ENCODE measurements around the gene DPYSL3. TPM values are rescaled to one million over a fixed set of nuclear protein-coding genes. Genes with fewer than 3 reads are reported as not detected.
"Not testable (repeated sequence)": the region's sequence is repeated elsewhere in the genome, so short reads cannot be mapped to it uniquely, and the experiment has no call there.

Gene DPYSL3
- total RNA-seq: 0.20 and 0.24 TPM in 2 replicates

GRCh38 chr5:147509710-147510651 is at the start of gene DPYSL3:
Gene DPYSL3 (minus strand): TSS chr5:147510068. CDS start chr5:147509858, 210 bp downstream.
- intact Hi-C loops (cut with micrococcal nuclease): no loop called here

GRCh38 chr5:147558826-147559225 is 49.0 kb upstream of the DPYSL3 start:
- intact Hi-C loops (cut with micrococcal nuclease): no loop called here

- intact Hi-C loops (cut with micrococcal nuclease): no loop called here
Measured at GRCh38 chr5:147557876-147558745, 48.2 kb upstream of the DPYSL3 start.

- intact Hi-C loops (cut with micrococcal nuclease): no loop called here
Measured at GRCh38 chr5:147555176-147555575, 45.3 kb upstream of the DPYSL3 start.

- intact Hi-C loops (cut with micrococcal nuclease): no loop called here
Measured at GRCh38 chr5:147554261-147554817, 44.5 kb upstream of the DPYSL3 start.

GRCh38 chr5:147553817-147554216 is 43.9 kb upstream of the DPYSL3 start:
- intact Hi-C loops (cut with micrococcal nuclease): not testable (repeated sequence)

- intact Hi-C loops (cut with micrococcal nuclease): no loop called here
Measured at GRCh38 chr5:147552897-147553296, 43.0 kb upstream of the DPYSL3 start.

GRCh38 chr5:147551677-147552076 is 41.8 kb upstream of the DPYSL3 start:
- intact Hi-C loops (cut with micrococcal nuclease): no loop called here

- intact Hi-C loops (cut with micrococcal nuclease): no loop called here
Measured at GRCh38 chr5:147547730-147548129, 37.9 kb upstream of the DPYSL3 start.

GRCh38 chr5:147544556-147544955 is 34.7 kb upstream of the DPYSL3 start:
- intact Hi-C loops (cut with micrococcal nuclease): no loop called here

- intact Hi-C loops (cut with micrococcal nuclease): no loop called here
Measured at GRCh38 chr5:147539053-147539452, 29.2 kb upstream of the DPYSL3 start.

- intact Hi-C loops (cut with micrococcal nuclease): no loop called here
Measured at GRCh38 chr5:147538236-147538635, 28.4 kb upstream of the DPYSL3 start.

- intact Hi-C loops (cut with micrococcal nuclease): no loop called here
Measured at GRCh38 chr5:147534172-147534951, 24.5 kb upstream of the DPYSL3 start.

GRCh38 chr5:147532156-147532555 is 22.3 kb upstream of the DPYSL3 start:
- intact Hi-C loops (cut with micrococcal nuclease): no loop called here

GRCh38 chr5:147530530-147531389 is 20.9 kb upstream of the DPYSL3 start:
- intact Hi-C loops (cut with micrococcal nuclease): no loop called here

GRCh38 chr5:147523069-147523468 is 13.2 kb upstream of the DPYSL3 start:
- intact Hi-C loops (cut with micrococcal nuclease): no loop called here

GRCh38 chr5:147522435-147522834 is 12.6 kb upstream of the DPYSL3 start:
- intact Hi-C loops (cut with micrococcal nuclease): no loop called here

- intact Hi-C loops (cut with micrococcal nuclease): no loop called here
Measured at GRCh38 chr5:147520450-147520849, 10.6 kb upstream of the DPYSL3 start.

- intact Hi-C loops (cut with micrococcal nuclease): no loop called here
Measured at GRCh38 chr5:147519380-147519779, 9.5 kb upstream of the DPYSL3 start.

GRCh38 chr5:147517383-147517782 is 7.5 kb upstream of the DPYSL3 start:
- intact Hi-C loops (cut with micrococcal nuclease): no loop called here

Measured in T-helper 1 cell treated with Interleukin-12 subunit alpha and Interleukin-12 subunit beta and Interleukin-4 antibody, amounts not matched to agents 30 ng/mL and 1 ng/mL, for 36 hours (primary cell).